Stimulated activated naive CD8-positive, alpha-beta T cell treated with anti-CD3 and anti-CD28 coated beads, Interleukin-15, Interleukin-2, amounts not matched to agents 100 ng/mL and 50 ng/mL, for 24 hours (primary cell): Measurements from ENCODE around the gene MTG1.

Source experiments
- H3K27ac Mint-ChIP-seq: one replicate; pipeline ENCODE4 v1.8.0; 2021; ENCODE audit warnings: mild to moderate bottlenecking, mixed read lengths
- H3K27me3 Mint-ChIP-seq: one replicate; pipeline ENCODE4 v1.8.0; 2021; ENCODE audit warnings: mixed read lengths
- H3K36me3 Mint-ChIP-seq: one replicate; pipeline ENCODE4 v1.8.0; 2021; ENCODE audit warnings: low read depth, mixed read lengths
- H3K4me1 Mint-ChIP-seq: one replicate; pipeline ENCODE4 v1.8.0; 2021; ENCODE audit warnings: low read depth, mixed read lengths
- H3K4me3 Mint-ChIP-seq: one replicate; pipeline ENCODE4 v1.8.0; 2021; ENCODE audit warnings: mild to moderate bottlenecking, mixed read lengths
- H3K9me3 Mint-ChIP-seq: one replicate; pipeline ENCODE4 v1.8.0; 2021; ENCODE audit warnings: mixed read lengths

MTG1 gene

GRCh38 chr10:133355991-133356390 lies 38.0 kb upstream of the MTG1 start:
- Mint-ChIP-seq H3K27ac (no peak overlapping the region), H3K4me3 (peak overlapping the region; percentile 63), H3K9me3 (no peaks in the 10 kb centered on the region), H3K36me3 (no peaks in the 10 kb centered on the region), H3K4me1 (peaks cover 5% of the 10 kb centered on the region), H3K27me3 (no peaks in the 10 kb centered on the region)

- peak overlapping the region; percentile 52 for H3K27ac Mint-ChIP-seq
- H3K27me3 Mint-ChIP-seq, result no peaks in the 10 kb centered on the region
- H3K9me3 Mint-ChIP-seq, result no peaks in the 10 kb centered on the region
- peaks cover under 1% of the 10 kb centered on the region for H3K36me3 Mint-ChIP-seq
- peaks cover 11% of the 10 kb centered on the region for H3K4me1 Mint-ChIP-seq
- peak overlapping the region; percentile 84 for H3K4me3 Mint-ChIP-seq
Observed at GRCh38 chr10:133356549-133357284, 37.2 kb upstream of the MTG1 start.

- Mint-ChIP-seq H3K9me3 (no peaks in the 10 kb centered on the region), H3K36me3 (peaks cover 7% of the 10 kb centered on the region), H3K4me3 (peak within 1 kb of the TSS; percentile 84), H3K27ac (peak within 1 kb of the TSS; percentile 58), H3K27me3 (no peaks in the 10 kb centered on the region), H3K4me1 (peaks cover 16% of the 10 kb centered on the region)
Observed at GRCh38 chr10:133357285-133358161, 36.4 kb upstream of the MTG1 start, which contains the start of gene FUOM. TSS of gene FUOM (minus strand) at chr10:133358019. CDS start at chr10:133358007, 12 bp downstream.

- no peak overlapping the region for H3K27ac Mint-ChIP-seq
Observed at GRCh38 chr10:133358162-133358924, 35.6 kb upstream of the MTG1 start.

GRCh38 chr10:133358925-133359310 lies 35.0 kb upstream of the MTG1 start:
- H3K36me3 Mint-ChIP-seq, result peaks cover 7% of the 10 kb centered on the region
- H3K27ac Mint-ChIP-seq, result no peak overlapping the region
- H3K4me3 Mint-ChIP-seq, result no peak overlapping the region
- H3K27me3 Mint-ChIP-seq, result no peaks in the 10 kb centered on the region
- H3K4me1 Mint-ChIP-seq, result peaks cover 16% of the 10 kb centered on the region
- no peaks in the 10 kb centered on the region for H3K9me3 Mint-ChIP-seq

More at GRCh38 chr10:133358162-133358924, 35.6 kb upstream of the MTG1 start:
- H3K27me3 Mint-ChIP-seq, result no peaks in the 10 kb centered on the region
- peaks cover 7% of the 10 kb centered on the region for H3K36me3 Mint-ChIP-seq
- no peaks in the 10 kb centered on the region for H3K9me3 Mint-ChIP-seq
- H3K4me3 Mint-ChIP-seq, result no peak overlapping the region
- peaks cover 16% of the 10 kb centered on the region for H3K4me1 Mint-ChIP-seq

GRCh38 chr10:133359554-133359971 lies 34.4 kb upstream of the MTG1 start:
- Mint-ChIP-seq H3K4me3 (no peak overlapping the region), H3K4me1 (peaks cover 16% of the 10 kb centered on the region), H3K27me3 (no peaks in the 10 kb centered on the region), H3K36me3 (peaks cover 11% of the 10 kb centered on the region), H3K9me3 (no peaks in the 10 kb centered on the region), H3K27ac (no peak overlapping the region)

- Mint-ChIP-seq H3K36me3 (peaks cover 14% of the 10 kb centered on the region), H3K9me3 (no peaks in the 10 kb centered on the region), H3K4me1 (peaks cover 16% of the 10 kb centered on the region), H3K4me3 (no peak overlapping the region), H3K27ac (no peak overlapping the region), H3K27me3 (no peaks in the 10 kb centered on the region)
Observed at GRCh38 chr10:133359972-133360610, 33.9 kb upstream of the MTG1 start.

- no peak overlapping the region for H3K27ac Mint-ChIP-seq
- peaks cover 14% of the 10 kb centered on the region for H3K36me3 Mint-ChIP-seq
- H3K4me3 Mint-ChIP-seq, result no peak overlapping the region
Observed at GRCh38 chr10:133361227-133361626, 32.7 kb upstream of the MTG1 start.

GRCh38 chr10:133361773-133362441 lies 32.0 kb upstream of the MTG1 start:
- Mint-ChIP-seq H3K27ac (no peak overlapping the region), H3K4me3 (no peak overlapping the region), H3K36me3 (peaks cover 14% of the 10 kb centered on the region), H3K9me3 (no peaks in the 10 kb centered on the region), H3K27me3 (no peaks in the 10 kb centered on the region), H3K4me1 (peaks cover 11% of the 10 kb centered on the region)

More at GRCh38 chr10:133361227-133361626, 32.7 kb upstream of the MTG1 start:
- no peaks in the 10 kb centered on the region for H3K27me3 Mint-ChIP-seq
- H3K9me3 Mint-ChIP-seq, result no peaks in the 10 kb centered on the region
- H3K4me1 Mint-ChIP-seq, result peaks cover 12% of the 10 kb centered on the region

GRCh38 chr10:133362846-133363245 lies 31.1 kb upstream of the MTG1 start:
- peaks cover 14% of the 10 kb centered on the region for H3K36me3 Mint-ChIP-seq

GRCh38 chr10:133364645-133365431 lies 29.1 kb upstream of the MTG1 start:
- Mint-ChIP-seq H3K4me1 (peaks cover 18% of the 10 kb centered on the region), H3K4me3 (no peak overlapping the region), H3K27me3 (no peaks in the 10 kb centered on the region), H3K27ac (no peak overlapping the region), H3K36me3 (peaks cover 21% of the 10 kb centered on the region), H3K9me3 (no peaks in the 10 kb centered on the region)

More at GRCh38 chr10:133362846-133363245, 31.1 kb upstream of the MTG1 start:
- peaks cover 11% of the 10 kb centered on the region for H3K4me1 Mint-ChIP-seq
- no peaks in the 10 kb centered on the region for H3K9me3 Mint-ChIP-seq
- no peak overlapping the region for H3K4me3 Mint-ChIP-seq
- no peak overlapping the region for H3K27ac Mint-ChIP-seq
- H3K27me3 Mint-ChIP-seq, result no peaks in the 10 kb centered on the region

- no peak overlapping the region for H3K27ac Mint-ChIP-seq
- H3K4me1 Mint-ChIP-seq, result peaks cover 18% of the 10 kb centered on the region
Observed at GRCh38 chr10:133365461-133366129, 28.4 kb upstream of the MTG1 start.

GRCh38 chr10:133366130-133366478 lies 27.9 kb upstream of the MTG1 start:
- no peaks in the 10 kb centered on the region for H3K27me3 Mint-ChIP-seq
- H3K4me3 Mint-ChIP-seq, result no peak overlapping the region
- H3K27ac Mint-ChIP-seq, result no peak overlapping the region
- peaks cover 24% of the 10 kb centered on the region for H3K36me3 Mint-ChIP-seq
- H3K4me1 Mint-ChIP-seq, result peaks cover 18% of the 10 kb centered on the region
- no peaks in the 10 kb centered on the region for H3K9me3 Mint-ChIP-seq

More at GRCh38 chr10:133365461-133366129, 28.4 kb upstream of the MTG1 start:
- no peak overlapping the region for H3K4me3 Mint-ChIP-seq
- no peaks in the 10 kb centered on the region for H3K27me3 Mint-ChIP-seq
- H3K36me3 Mint-ChIP-seq, result peaks cover 24% of the 10 kb centered on the region
- H3K9me3 Mint-ChIP-seq, result no peaks in the 10 kb centered on the region
